Skeletal muscle cell (primary cell): ENCODE data around the gene PRRC2C.

Source experiments
- DNase-seq: peaks from one replicate; pipeline ENCODE4 v3.0.0-alpha.2; 2010; ENCODE audit warnings: low read depth
- H3K4me3 ChIP-seq: 2 replicates; pipeline ENCODE4 v1.5.1; 2011; ENCODE audit warnings: low read depth, mild to moderate bottlenecking, control low read depth, low read length, moderate library complexity

The PRRC2C gene

DNA sequence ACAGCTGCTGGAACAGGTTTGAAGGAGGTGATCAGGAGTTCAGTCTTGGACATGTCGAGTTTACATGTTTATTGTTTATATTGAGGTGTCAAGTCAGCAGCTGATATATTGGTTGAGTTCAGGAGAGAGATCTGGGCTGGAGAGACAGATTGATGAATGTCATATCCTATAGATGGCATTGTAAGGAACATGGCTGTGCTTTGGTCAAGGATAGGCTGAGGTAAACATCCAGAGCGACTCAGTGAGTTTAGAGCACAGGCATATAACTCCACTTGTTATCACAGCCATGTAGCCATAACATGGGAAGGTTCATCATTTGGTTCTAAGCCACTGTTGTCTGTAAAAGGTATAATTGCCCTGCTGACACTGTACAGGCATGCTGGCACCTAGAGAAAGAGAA, 131.3 kb downstream of the PRRC2C start:
- no peak for DNase-seq

GRCh38 chr1:171622152-171622462, 136.8 kb downstream of the PRRC2C start, which contains the start of gene MYOCOS:
Gene MYOCOS, plus strand, starts transcription at chr1:171622243. Its CDS starts 1,641 bp downstream, at chr1:171623884.
- H3K4me3 ChIP-seq = no peak within 1 kb of the TSS
- no peak for DNase-seq

More for the DNA sequence above, 131.3 kb downstream of the PRRC2C start:
- H3K4me3 ChIP-seq = no peak overlapping the region

DNA sequence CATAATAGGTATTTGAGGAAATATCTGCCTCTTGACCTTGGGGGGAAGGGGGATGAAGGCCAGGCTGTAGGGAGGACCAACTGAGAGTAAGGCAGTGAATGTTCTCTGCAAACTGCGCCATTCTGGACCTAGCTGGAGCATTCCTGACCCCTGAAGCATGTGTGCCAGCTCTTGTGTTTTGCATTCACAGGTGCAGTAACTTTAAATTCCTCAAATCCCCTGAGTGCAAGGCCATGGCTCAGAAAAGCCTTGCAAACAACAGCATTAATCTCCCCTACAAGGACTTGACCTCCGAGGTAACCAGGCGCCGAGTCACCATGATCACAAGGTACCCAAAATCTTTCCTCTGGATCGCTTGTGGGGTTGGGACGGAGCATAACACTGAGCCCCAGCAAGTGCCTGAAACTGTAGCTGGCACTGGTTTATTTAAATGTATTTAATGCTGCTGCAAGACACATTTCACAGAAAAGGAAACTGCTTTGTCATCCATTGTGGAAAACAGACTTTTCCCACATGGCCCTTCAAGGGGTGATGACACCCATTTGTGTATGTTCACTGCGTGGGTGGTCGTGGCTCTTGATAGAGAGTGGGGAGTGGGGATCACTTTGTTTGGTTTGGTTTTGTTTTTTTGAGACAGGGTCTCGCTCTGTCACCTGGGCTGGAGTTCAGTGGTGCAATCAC, 138.5 kb downstream of the PRRC2C start:
- DNase-seq = no peak
- no peak overlapping the region for H3K4me3 ChIP-seq

DNA sequence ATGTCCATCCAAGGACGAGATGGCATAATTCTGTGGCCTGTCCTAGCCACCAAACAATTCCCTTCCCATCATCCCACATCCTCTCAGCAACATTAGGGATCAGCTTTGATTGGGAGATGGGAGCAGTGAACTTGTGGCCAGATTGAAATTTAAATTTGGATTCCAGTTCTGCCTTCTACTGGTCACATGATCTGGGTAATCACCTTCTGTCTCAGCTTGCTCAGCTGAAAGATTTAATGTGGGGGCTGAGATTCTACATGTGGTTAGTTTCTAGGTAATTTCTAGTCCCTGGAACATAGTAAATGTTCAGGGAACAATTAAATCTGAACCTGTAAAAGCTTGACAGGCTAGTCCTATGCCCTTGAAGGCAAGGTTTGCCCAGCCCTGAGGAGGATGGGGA, 139.9 kb downstream of the PRRC2C start:
- no peak for DNase-seq
- no peak overlapping the region for H3K4me3 ChIP-seq

DNA sequence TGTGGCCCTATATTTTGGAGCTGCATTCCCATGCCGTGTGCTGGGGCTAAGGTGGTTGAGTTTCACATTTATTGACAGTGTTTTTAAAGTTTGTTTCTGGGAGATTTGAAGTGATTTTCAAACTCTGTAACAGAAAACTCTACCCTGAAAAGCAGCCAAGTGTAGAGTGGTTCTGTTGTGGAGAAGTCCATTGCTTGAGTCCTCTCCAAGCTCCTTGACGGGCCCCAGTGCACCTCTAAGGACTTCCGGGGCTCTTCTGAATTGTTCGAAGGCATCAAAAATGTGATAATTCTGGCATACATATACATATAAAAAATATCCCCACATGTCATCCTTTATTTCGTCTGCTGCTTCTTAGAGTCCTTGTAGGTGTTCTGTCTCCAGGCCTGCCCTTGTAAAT, 141.7 kb downstream of the PRRC2C start:
- H3K4me3 ChIP-seq = no peak overlapping the region
- no peak for DNase-seq

- no peak overlapping the region for H3K4me3 ChIP-seq
- DNase-seq = no peak
Observed at GRCh38 chr1:171628225-171628624, 142.9 kb downstream of the PRRC2C start.

DNA sequence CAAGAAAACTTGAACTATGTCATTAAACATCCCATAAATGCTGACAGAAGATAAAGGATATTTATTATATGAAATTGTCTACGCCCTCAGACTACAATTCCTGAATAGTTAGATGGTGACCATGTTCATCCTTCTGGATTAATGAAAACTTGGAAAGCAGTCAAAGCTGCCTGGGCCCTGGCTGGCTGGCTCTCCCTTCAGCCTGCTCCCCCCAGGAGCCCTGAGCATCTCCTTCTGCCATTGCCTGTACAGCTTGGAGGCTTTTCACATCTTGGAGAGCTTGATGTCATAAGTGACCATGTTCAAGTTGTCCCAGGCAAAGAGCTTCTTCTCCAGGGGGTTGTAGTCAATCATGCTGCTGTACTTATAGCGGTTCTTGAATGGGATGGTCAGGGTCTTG, 150.3 kb downstream of the PRRC2C start:
- H3K4me3 ChIP-seq = no peak overlapping the region
- no peak for DNase-seq

- DNase-seq = no peak
- no peak overlapping the region for H3K4me3 ChIP-seq
Observed at GRCh38 chr1:171636141-171636540, 150.8 kb downstream of the PRRC2C start.

DNA sequence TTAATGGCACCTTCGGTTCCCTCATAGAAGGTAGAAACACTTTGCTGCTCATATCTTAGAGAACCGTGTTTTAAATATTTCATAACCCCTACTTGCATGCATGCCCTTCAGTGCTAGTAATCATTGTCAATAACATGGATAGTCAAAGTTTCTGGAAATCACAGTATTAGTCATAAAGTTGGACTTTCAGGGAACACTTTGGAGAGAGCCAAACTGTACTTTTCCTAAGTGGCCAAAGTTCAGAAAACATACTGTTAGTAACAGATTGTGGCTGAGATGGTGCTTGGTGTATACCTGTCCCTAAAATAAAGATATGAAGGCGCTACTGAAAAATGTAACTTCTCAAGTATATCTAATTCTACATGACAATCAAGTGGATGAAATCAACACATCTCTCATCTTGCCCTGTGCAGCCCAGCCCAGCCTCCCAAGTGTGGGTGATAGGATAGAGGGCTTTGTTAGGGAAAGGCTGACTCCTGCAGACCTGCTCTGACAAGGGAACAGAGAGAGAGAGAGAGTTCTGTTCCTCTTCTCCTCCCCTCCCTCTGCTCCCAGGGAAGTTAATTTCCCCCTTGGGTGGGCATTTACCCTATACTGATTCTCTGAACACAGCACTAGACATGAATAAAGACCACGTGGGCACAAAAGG, 152.7 kb downstream of the PRRC2C start:
- DNase-seq = no peak
- H3K4me3 ChIP-seq = no peak overlapping the region

GRCh38 chr1:171640225-171640624, 154.9 kb downstream of the PRRC2C start:
- no peak overlapping the region for H3K4me3 ChIP-seq
- DNase-seq = no peak

- H3K4me3 ChIP-seq = no peak overlapping the region
- no peak for DNase-seq
Observed at GRCh38 chr1:171641076-171641864, 155.9 kb downstream of the PRRC2C start.

GRCh38 chr1:171642197-171642596, 156.9 kb downstream of the PRRC2C start:
- no peak for DNase-seq
- H3K4me3 ChIP-seq = no peak overlapping the region
